GM21529 (cell line): Measurements from ENCODE around the gene ITPK1.

Experiments used
- ATAC-seq: cut with Tn5 transposase; IDR thresholded peaks from one replicate; pipeline ENCODE4 v1.9.1; 2021; ENCODE audit not compliant: unreplicated experiment

The ITPK1 gene

GRCh38 chr14:93084866-93085857, 30.6 kb downstream of the ITPK1 start:
- no peak for ATAC-seq

- no peak for ATAC-seq
Observed at GRCh38 chr14:93084402-93084801, 31.3 kb downstream of the ITPK1 start.

GRCh38 chr14:93083917-93084316, 31.8 kb downstream of the ITPK1 start:
- no peak for ATAC-seq

- ATAC-seq, result no peak
Observed at GRCh38 chr14:93082576-93083001, 33.1 kb downstream of the ITPK1 start.

GRCh38 chr14:93081876-93082570, 33.7 kb downstream of the ITPK1 start:
- no peak for ATAC-seq

- ATAC-seq, result no peak
Observed at GRCh38 chr14:93079865-93080403, 35.8 kb downstream of the ITPK1 start.

GRCh38 chr14:93079321-93079720, 36.4 kb downstream of the ITPK1 start:
- ATAC-seq, result no peak

- no peak for ATAC-seq
Observed at GRCh38 chr14:93078870-93079269, 36.9 kb downstream of the ITPK1 start.

- no peak for ATAC-seq
Observed at GRCh38 chr14:93076755-93077154, 39.0 kb downstream of the ITPK1 start.

- no peak for ATAC-seq
Observed at GRCh38 chr14:93075891-93076290, 39.8 kb downstream of the ITPK1 start.

GRCh38 chr14:93073910-93074769, 41.6 kb downstream of the ITPK1 start:
- ATAC-seq, result no peak

GRCh38 chr14:93073358-93073707, 42.4 kb downstream of the ITPK1 start:
- no peak for ATAC-seq

GRCh38 chr14:93072659-93073357, 42.9 kb downstream of the ITPK1 start:
- ATAC-seq, result no peak

- no peak for ATAC-seq
Observed at GRCh38 chr14:93068711-93069110, 47.0 kb downstream of the ITPK1 start.

- ATAC-seq, result no peak
Observed at GRCh38 chr14:93067088-93067487, 48.6 kb downstream of the ITPK1 start.

- no peak for ATAC-seq
Observed at GRCh38 chr14:93065272-93065730, 50.4 kb downstream of the ITPK1 start.

- no peak for ATAC-seq
Observed at GRCh38 chr14:93064411-93065271, 51.1 kb downstream of the ITPK1 start.

- no peak for ATAC-seq
Observed at GRCh38 chr14:93063393-93063792, 52.3 kb downstream of the ITPK1 start.

GRCh38 chr14:93062890-93063289, 52.8 kb downstream of the ITPK1 start:
- no peak for ATAC-seq
